GM19351 (cell line): ENCODE measurements around the gene PDLIM4.

Experiments used
- ATAC-seq: cut with Tn5 transposase; IDR thresholded peaks from one replicate; pipeline ENCODE4 v1.9.1; 2021; ENCODE audit warnings: mild to moderate bottlenecking, moderate library complexity; ENCODE audit not compliant: unreplicated experiment

The PDLIM4 gene

GRCh38 chr5:132301344-132302271, 44.1 kb downstream of the PDLIM4 start:
- ATAC-seq = no peak

DNA sequence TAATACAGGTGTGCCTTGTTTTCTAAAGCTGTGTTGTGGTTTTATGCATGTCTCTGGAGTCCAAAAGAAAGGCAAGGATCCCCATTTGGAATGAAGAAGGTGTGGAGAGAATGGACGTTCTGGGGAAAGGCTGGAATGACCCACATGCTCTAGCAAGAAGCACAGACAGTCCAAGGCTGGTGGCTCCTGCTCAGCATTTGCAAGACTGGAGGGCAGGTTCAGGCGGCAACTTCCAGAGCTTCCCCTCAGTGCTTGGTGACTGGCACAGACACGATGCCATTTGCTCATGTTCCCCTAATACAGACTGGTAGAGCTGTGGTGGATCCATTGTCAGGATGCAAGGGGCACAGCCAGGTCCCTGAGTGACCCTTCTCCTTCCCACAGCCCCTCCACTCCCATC, 44.9 kb downstream of the PDLIM4 start:
- no peak for ATAC-seq

GRCh38 chr5:132303589-132303988, 46.1 kb downstream of the PDLIM4 start:
- ATAC-seq = no peak

DNA sequence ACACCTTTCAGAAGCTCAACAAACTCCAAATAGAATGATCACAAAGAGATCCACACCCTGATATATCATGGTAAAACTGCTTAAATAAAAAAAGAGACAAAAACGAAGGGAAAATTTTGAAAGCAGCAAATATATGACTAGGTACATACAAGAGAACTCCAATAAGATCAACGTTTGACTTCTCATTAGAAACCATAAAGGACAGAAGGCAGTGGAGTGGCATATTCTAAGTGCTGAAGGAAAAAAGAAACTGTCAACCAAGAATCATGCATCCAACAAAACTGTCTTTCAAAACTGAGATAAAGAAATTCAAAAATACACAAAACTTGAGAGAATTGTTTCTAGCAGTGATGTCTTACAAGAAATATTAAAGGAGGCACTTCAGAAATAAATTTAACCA, 47.9 kb downstream of the PDLIM4 start:
- ATAC-seq = no peak

DNA sequence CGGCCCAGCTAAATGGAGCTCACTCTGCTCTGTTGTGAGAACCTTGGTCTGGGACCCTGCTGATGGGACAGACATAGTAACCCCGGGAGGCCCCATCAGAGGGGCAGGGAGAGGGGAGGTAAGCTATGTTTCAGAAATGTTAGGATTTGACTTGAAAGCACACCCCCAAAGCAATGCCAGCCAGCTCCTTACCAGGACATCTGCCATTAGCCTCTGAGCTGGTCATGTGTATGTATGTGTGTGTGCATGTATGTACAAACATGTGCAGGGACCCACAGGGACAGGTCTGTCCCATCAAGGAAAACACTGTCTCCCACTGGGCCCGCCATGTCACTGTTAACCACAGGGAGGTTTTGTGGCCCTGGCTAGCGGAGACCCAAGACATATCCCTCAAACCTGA, 51.2 kb downstream of the PDLIM4 start:
- no peak for ATAC-seq

DNA sequence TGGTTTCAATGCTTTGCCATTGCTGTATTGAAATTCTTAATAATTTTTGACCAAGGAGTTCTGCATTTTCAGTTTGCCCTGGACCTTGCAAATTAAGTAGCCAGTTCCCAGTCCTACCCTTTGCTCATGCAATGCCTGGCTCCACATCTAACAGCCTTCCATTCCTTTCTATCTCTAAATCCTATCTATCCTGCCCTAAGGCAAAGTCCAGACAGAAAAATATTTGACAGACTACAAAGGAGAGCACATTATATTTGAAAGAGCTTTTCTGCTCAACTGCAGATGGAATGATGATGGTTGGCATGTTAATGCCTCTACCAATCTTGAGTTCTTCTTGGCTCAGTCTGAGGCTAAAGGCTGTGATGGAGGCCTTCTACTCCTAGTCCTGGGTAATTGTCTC, 52.2 kb downstream of the PDLIM4 start:
- no peak for ATAC-seq

DNA sequence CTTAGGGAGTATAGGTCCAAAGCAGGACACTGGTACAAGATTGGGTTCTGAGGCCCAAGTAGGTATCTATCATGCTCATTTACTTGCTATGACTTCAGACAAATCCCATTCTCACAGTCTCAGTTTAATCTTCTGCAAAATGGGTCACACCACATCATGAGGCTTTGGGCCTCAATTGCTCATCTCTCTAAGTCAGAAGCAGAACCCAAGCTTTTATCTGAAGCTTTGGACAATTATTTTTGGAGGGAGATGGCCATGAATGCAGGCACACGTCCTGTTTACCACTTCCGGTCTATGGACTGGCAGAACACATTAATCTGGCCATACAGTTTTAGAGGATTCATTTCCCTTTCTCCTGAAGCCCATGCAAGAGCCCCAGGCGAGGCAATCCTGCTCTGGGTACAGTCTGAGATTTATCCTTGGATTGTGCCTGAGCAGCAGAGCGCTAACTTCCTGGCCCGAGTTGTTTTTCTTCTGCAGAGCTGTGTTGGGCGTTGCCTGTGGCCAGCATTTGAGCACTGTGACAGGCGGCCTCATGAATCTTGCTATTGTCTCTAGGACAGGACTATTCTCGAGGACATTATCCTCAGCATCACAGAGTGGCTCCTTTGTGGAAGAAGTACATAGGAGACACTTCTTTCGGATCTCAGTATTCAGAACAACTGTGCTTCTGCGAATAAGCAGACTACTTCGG, 52.8 kb downstream of the PDLIM4 start:
- no peak for ATAC-seq

- ATAC-seq = no peak
Measured at GRCh38 chr5:132313366-132313765, 55.9 kb downstream of the PDLIM4 start.

- ATAC-seq = no peak
Measured at GRCh38 chr5:132313961-132314432, 56.5 kb downstream of the PDLIM4 start.

- ATAC-seq = no peak
Measured at GRCh38 chr5:132315529-132316067, 58.1 kb downstream of the PDLIM4 start.

- no peak for ATAC-seq
Measured at GRCh38 chr5:132319975-132320374, 62.5 kb downstream of the PDLIM4 start.

- no peak for ATAC-seq
Measured at GRCh38 chr5:132321109-132321721, 63.7 kb downstream of the PDLIM4 start.

- no peak for ATAC-seq
Measured at GRCh38 chr5:132322266-132322665, 64.8 kb downstream of the PDLIM4 start.
